Measurements from ENCODE around the gene ZNF236. TPM values are rescaled to one million over a fixed set of nuclear protein-coding genes. Genes with fewer than 3 reads are reported as not detected.
A peak's percentile ranks its signal among the peaks of the same experiment; 100 is the strongest.

The ZNF236 gene
- total and polyA plus RNA-seq, 3 experiments from 2014 or later, result 11.1 to 15.9 (median 13.4) TPM

GRCh38 chr18:76980663-76981395 is 158.5 kb downstream of the ZNF236 start:
- Mint-ChIP-seq H3K9me3 (no peaks in the 10 kb centered on the region), H3K4me1 (peaks cover 6 to 8% (median 8%) of the 10 kb centered on the region in 3 donors), H3K27ac (peak overlapping the region in 1 of 8 donors; percentile 59), H3K36me3 (peaks cover 0 to 7% (median 4%) of the 10 kb centered on the region in 3 donors), H3K27me3 (peaks cover 0 to 2% of the 10 kb centered on the region in 2 donors), H3K4me3 (no peak overlapping the region)
- no peak overlapping the region for H3K4me3 ChIP-seq (ENCODE audit: low read length)
- H3K4me1 ChIP-seq (ENCODE audit: insufficient read depth, low read length), result no peaks in the 10 kb centered on the region
- no peaks in the 10 kb centered on the region for H3K9me3 ChIP-seq (ENCODE audit: low read length)
- no peak for DNase-seq
- H3K27ac ChIP-seq (ENCODE audit: low read depth, low read length), result no peak overlapping the region
- H3K27me3 ChIP-seq (ENCODE audit: insufficient read depth, low read length, poor library complexity, severe bottlenecking), result no peaks in the 10 kb centered on the region
- CTCF ChIA-PET, result interaction anchor here (4.2 kb wide), 1 partner anchor 179 kb away, joined by 58 read pairs; no protein-coding TSS in a partner anchor
- no peaks in the 10 kb centered on the region for H3K36me3 ChIP-seq (ENCODE audit: insufficient read depth, low read length)
- POLR2A ChIA-PET, result no interaction called here

GRCh38 chr18:76981396-76981968 is 159.1 kb downstream of the ZNF236 start:
- CTCF ChIA-PET, result interaction anchor here (4.2 kb wide), 1 partner anchor 179 kb away, joined by 58 read pairs; no protein-coding TSS in a partner anchor
- no peaks in the 10 kb centered on the region for H3K4me1 ChIP-seq (ENCODE audit: insufficient read depth, low read length)
- no peaks in the 10 kb centered on the region for H3K27me3 ChIP-seq (ENCODE audit: insufficient read depth, low read length, poor library complexity, severe bottlenecking)
- H3K36me3 ChIP-seq (ENCODE audit: insufficient read depth, low read length), result no peaks in the 10 kb centered on the region
- Mint-ChIP-seq H3K36me3 (peaks cover 0 to 7% (median 4%) of the 10 kb centered on the region in 3 donors), H3K9me3 (no peaks in the 10 kb centered on the region), H3K4me1 (peaks cover 6 to 8% (median 8%) of the 10 kb centered on the region in 3 donors), H3K27me3 (peaks cover 0 to 2% of the 10 kb centered on the region in 2 donors), H3K4me3 (no peak overlapping the region), H3K27ac (no peak overlapping the region)
- H3K4me3 ChIP-seq (ENCODE audit: low read length), result no peak overlapping the region
- POLR2A ChIA-PET, result no interaction called here
- no peak for DNase-seq
- no peak overlapping the region for H3K27ac ChIP-seq (ENCODE audit: low read depth, low read length)
- H3K9me3 ChIP-seq (ENCODE audit: low read length), result no peaks in the 10 kb centered on the region

DNA sequence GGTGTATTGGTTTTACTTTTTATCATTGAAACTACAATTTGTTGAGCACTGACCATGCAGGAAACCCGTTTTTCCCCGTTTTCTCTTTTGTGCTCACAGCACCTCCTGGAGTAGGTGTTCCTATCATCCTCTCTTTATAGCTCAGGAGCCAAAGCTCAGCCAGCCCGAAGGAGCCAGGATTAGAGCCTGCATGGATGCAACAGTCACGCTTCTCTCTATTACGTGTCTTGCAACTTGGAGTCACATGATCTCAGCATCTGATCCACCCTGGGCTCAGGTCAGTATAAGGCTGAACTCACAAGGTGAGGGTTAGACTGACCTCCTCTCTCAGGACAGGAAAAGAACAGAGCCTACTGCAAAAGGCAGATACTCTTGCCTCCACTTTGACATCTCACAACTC is 159.7 kb downstream of the ZNF236 start:
- H3K4me3 ChIP-seq (ENCODE audit: low read length), result no peak overlapping the region
- Mint-ChIP-seq H3K4me3 (no peak overlapping the region), H3K9me3 (no peaks in the 10 kb centered on the region), H3K27ac (no peak overlapping the region), H3K27me3 (peaks cover 0 to 2% of the 10 kb centered on the region in 2 donors), H3K4me1 (peaks cover 6 to 8% (median 8%) of the 10 kb centered on the region in 3 donors), H3K36me3 (peaks cover 0 to 7% (median 4%) of the 10 kb centered on the region in 3 donors)
- H3K27me3 ChIP-seq (ENCODE audit: insufficient read depth, low read length, poor library complexity, severe bottlenecking), result no peaks in the 10 kb centered on the region
- H3K27ac ChIP-seq (ENCODE audit: low read depth, low read length), result no peak overlapping the region
- CTCF ChIA-PET, result interaction anchor here (0.9 to 4.3 kb wide), 7 partner anchors 11 to 180 kb away, joined by 3 to 58 read pairs (median 6); no protein-coding TSS in a partner anchor
- no peak for DNase-seq
- POLR2A ChIA-PET, result no interaction called here
- H3K4me1 ChIP-seq (ENCODE audit: insufficient read depth, low read length), result no peaks in the 10 kb centered on the region
- H3K9me3 ChIP-seq (ENCODE audit: low read length), result no peaks in the 10 kb centered on the region
- H3K36me3 ChIP-seq (ENCODE audit: insufficient read depth, low read length), result no peaks in the 10 kb centered on the region

DNA sequence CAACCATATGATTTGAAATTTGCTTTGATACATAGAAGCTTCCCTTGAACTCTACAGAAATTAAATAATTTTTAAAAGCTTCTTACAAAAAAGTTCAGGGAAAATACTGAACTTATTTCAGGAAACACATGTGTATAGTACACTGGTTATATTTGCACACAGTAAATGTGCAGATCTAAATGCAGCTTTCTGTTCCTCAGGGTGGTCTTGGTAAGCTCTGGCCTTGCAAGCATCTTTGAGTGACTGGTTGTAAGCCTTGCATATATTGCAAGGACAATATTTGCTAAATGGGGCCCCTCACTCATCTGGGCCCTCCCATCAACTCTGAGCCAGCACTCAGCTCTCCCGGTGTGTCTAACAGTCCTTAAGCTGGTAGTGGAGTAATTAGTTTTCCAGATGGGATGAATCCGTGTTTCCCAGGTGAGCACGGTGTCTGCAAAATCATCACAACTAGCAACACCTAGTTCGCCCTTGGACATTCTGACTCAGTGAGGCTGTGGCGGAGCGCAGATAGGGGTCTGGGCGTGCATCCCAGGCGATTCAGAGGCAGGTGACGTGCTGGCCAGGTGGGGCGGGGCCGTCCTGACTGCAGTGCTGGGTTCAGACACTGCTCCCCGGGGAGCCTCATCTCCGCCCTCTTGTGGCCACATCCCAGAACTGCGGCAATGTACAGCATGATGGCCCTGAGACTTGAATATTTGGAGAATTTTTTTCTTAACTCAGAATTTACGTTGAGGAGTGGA is 160.7 kb downstream of the ZNF236 start:
- no peaks in the 10 kb centered on the region for H3K36me3 ChIP-seq (ENCODE audit: insufficient read depth, low read length)
- ChIA-PET CTCF (interaction anchor here (0.7 to 4.3 kb wide), 24 partner anchors 9 to 227 kb away, joined by 3 to 58 read pairs (median 4); no protein-coding TSS in a partner anchor), POLR2A (no interaction called here)
- Mint-ChIP-seq H3K9me3 (no peaks in the 10 kb centered on the region), H3K4me3 (peak overlapping the region in 2 of 7 donors; percentile 23 to 28), H3K4me1 (peaks cover 6 to 8% (median 8%) of the 10 kb centered on the region in 3 donors), H3K27ac (peak overlapping the region in 2 of 8 donors; percentile 42 to 74), H3K27me3 (peaks cover 0 to 2% of the 10 kb centered on the region in 2 donors), H3K36me3 (peaks cover 0 to 7% (median 4%) of the 10 kb centered on the region in 3 donors)
- peak; percentile 70 to 87 (median 74) for DNase-seq
- no peaks in the 10 kb centered on the region for H3K27me3 ChIP-seq (ENCODE audit: insufficient read depth, low read length, poor library complexity, severe bottlenecking)
- no peak overlapping the region for H3K4me3 ChIP-seq (ENCODE audit: low read length)
- no peak overlapping the region for H3K27ac ChIP-seq (ENCODE audit: low read depth, low read length)
- H3K4me1 ChIP-seq (ENCODE audit: insufficient read depth, low read length), result no peaks in the 10 kb centered on the region
- no peaks in the 10 kb centered on the region for H3K9me3 ChIP-seq (ENCODE audit: low read length)

GRCh38 chr18:76983613-76984051 is 161.3 kb downstream of the ZNF236 start:
- Histone ChIP-seq H3K27me3 (ENCODE audit: insufficient read depth, low read length, poor library complexity, severe bottlenecking) (no peaks in the 10 kb centered on the region), H3K4me1 (ENCODE audit: insufficient read depth, low read length) (no peaks in the 10 kb centered on the region), H3K27ac (ENCODE audit: low read depth, low read length) (no peak overlapping the region), H3K36me3 (ENCODE audit: insufficient read depth, low read length) (no peaks in the 10 kb centered on the region), H3K4me3 (ENCODE audit: low read length) (no peak overlapping the region), H3K9me3 (ENCODE audit: low read length) (no peaks in the 10 kb centered on the region)
- Mint-ChIP-seq H3K4me1 (peaks cover 6 to 8% (median 8%) of the 10 kb centered on the region in 3 donors), H3K27me3 (peaks cover 0 to 2% of the 10 kb centered on the region in 2 donors), H3K36me3 (peaks cover 0 to 5% (median 4%) of the 10 kb centered on the region in 3 donors), H3K9me3 (no peaks in the 10 kb centered on the region), H3K27ac (peak overlapping the region in 1 of 8 donors; percentile 74), H3K4me3 (no peak overlapping the region)
- CTCF ChIA-PET, result interaction anchor here (0.7 to 4.3 kb wide), 21 partner anchors 9 to 226 kb away, joined by 3 to 58 read pairs (median 5); no protein-coding TSS in a partner anchor
- no peak for DNase-seq
- POLR2A ChIA-PET, result no interaction called here

GRCh38 chr18:76984193-76985155 is 162.1 kb downstream of the ZNF236 start:
- Histone ChIP-seq H3K27ac (ENCODE audit: low read depth, low read length) (no peak overlapping the region), H3K4me3 (ENCODE audit: low read length) (no peak overlapping the region), H3K9me3 (ENCODE audit: low read length) (no peaks in the 10 kb centered on the region), H3K27me3 (ENCODE audit: insufficient read depth, low read length, poor library complexity, severe bottlenecking) (no peaks in the 10 kb centered on the region), H3K36me3 (ENCODE audit: insufficient read depth, low read length) (no peaks in the 10 kb centered on the region), H3K4me1 (ENCODE audit: insufficient read depth, low read length) (no peaks in the 10 kb centered on the region)
- Mint-ChIP-seq H3K4me3 (no peak overlapping the region), H3K9me3 (no peaks in the 10 kb centered on the region), H3K36me3 (no peaks in the 10 kb centered on the region), H3K27ac (no peak overlapping the region), H3K27me3 (peaks cover 0 to 2% of the 10 kb centered on the region in 2 donors), H3K4me1 (peaks cover 6 to 8% (median 8%) of the 10 kb centered on the region in 3 donors)
- POLR2A ChIA-PET, result no interaction called here
- CTCF ChIA-PET, result interaction anchor here (0.9 to 4.3 kb wide), 11 partner anchors 8 to 225 kb away, joined by 3 to 58 read pairs (median 8); no protein-coding TSS in a partner anchor
- DNase-seq, result no peak
